ENCODE results near the gene TMED1. TPM values are rescaled to one million over a fixed set of nuclear protein-coding genes. Genes with fewer than 3 reads are reported as not detected.

The TMED1 gene
- total and polyA plus RNA-seq, 2 of the 13 experiments (the other 11 are each of a cell fraction or from before 2014, with no cell fraction given): 48.3 to 51.8 TPM

- no peak for TF ChIP-seq E2F2 (CRISPR knock-in tag; IDR thresholded peaks at IDR 0.05; ENCODE audit: borderline replicate concordance)
- TF ChIP-seq LBX2 (CRISPR knock-in tag; IDR thresholded peaks at IDR 0.05; ENCODE audit: borderline replicate concordance): peak; percentile 77; the same call in 1 of the 2 replicates
- TF ChIP-seq CTCF (CRISPR knock-in tag; IDR thresholded peaks at IDR 0.05): peak; percentile 66
- peak; percentile 18; the same call in 1 of the 2 replicates for TF ChIP-seq MAF1 (CRISPR knock-in tag; IDR thresholded peaks at IDR 0.05; ENCODE audit: borderline replicate concordance)
Observed at GRCh38 chr19:10835754-10836478, at the start of gene TMED1 (continued).

- H3K9ac ChIP-seq (ENCODE audit: insufficient read depth, low read depth, low read length): no peak overlapping the region
- WGBS (ENCODE audit: low lambda C conversion rate): 99% methylated on average over 18 of the region's 20 CpGs
- TF ChIP-seq ZNF558 (CRISPR knock-in tag; IDR thresholded peaks at IDR 0.05; ENCODE audit: borderline replicate concordance): no peak
- TF ChIP-seq ZNF205 (CRISPR knock-in tag; IDR thresholded peaks at IDR 0.05): no peak
- no peak for TF ChIP-seq ZNF572 (CRISPR knock-in tag; IDR thresholded peaks at IDR 0.05)
- TF ChIP-seq, protein P1, sequence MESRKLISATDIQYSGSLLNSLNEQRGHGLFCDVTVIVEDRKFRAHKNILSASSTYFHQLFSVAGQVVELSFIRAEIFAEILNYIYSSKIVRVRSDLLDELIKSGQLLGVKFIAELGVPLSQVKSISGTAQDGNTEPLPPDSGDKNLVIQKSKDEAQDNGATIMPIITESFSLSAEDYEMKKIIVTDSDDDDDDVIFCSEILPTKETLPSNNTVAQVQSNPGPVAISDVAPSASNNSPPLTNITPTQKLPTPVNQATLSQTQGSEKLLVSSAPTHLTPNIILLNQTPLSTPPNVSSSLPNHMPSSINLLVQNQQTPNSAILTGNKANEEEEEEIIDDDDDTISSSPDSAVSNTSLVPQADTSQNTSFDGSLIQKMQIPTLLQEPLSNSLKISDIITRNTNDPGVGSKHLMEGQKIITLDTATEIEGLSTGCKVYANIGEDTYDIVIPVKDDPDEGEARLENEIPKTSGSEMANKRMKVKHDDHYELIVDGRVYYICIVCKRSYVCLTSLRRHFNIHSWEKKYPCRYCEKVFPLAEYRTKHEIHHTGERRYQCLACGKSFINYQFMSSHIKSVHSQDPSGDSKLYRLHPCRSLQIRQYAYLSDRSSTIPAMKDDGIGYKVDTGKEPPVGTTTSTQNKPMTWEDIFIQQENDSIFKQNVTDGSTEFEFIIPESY (CRISPR knock-in tag; IDR thresholded peaks at IDR 0.05): no peak
- TF ChIP-seq ZFY (CRISPR knock-in tag; IDR thresholded peaks at IDR 0.05): no peak
- no peak for TF ChIP-seq ZNF543 (CRISPR knock-in tag; IDR thresholded peaks at IDR 0.05)
- no peak for TF ChIP-seq NBN (conservative IDR thresholded peaks at IDR 0.05)
- no peak for TF ChIP-seq POLR2AphosphoS2 (IDR thresholded peaks at IDR 0.05; ENCODE audit: low read depth, low read length)
- TF ChIP-seq ZMAT3 (CRISPR knock-in tag; conservative IDR thresholded peaks at IDR 0.05): no peak
- TF ChIP-seq, protein P2, sequence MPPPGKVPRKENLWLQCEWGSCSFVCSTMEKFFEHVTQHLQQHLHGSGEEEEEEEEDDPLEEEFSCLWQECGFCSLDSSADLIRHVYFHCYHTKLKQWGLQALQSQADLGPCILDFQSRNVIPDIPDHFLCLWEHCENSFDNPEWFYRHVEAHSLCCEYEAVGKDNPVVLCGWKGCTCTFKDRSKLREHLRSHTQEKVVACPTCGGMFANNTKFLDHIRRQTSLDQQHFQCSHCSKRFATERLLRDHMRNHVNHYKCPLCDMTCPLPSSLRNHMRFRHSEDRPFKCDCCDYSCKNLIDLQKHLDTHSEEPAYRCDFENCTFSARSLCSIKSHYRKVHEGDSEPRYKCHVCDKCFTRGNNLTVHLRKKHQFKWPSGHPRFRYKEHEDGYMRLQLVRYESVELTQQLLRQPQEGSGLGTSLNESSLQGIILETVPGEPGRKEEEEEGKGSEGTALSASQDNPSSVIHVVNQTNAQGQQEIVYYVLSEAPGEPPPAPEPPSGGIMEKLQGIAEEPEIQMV (CRISPR knock-in tag; IDR thresholded peaks at IDR 0.05; ENCODE audit: low read depth): no peak
- H3K27ac ChIP-seq (ENCODE audit: extremely low read length, insufficient read depth, low read length): no peak overlapping the region
- H3K36me3 ChIP-seq (replicated peaks in 1 of 2; ENCODE audit: control insufficient read depth in 1 of 2, insufficient read depth in 2 of 2, low read length in 2 of 2): peaks cover 2 to 4% of the 10 kb centered on the region in 2 experiments; a peak in 3 of 5 replicates
- ATAC-seq (no peak), DNase-seq (ENCODE audit: low spot score) (no peak), FAIRE-seq (no peak)
- intact Hi-C loops (cut with micrococcal nuclease; ENCODE audit: unreplicated experiment) (no loop called here), in situ Hi-C loops (cut with HindIII; ENCODE audit: extremely low pct_ligation_motif_present, low pct_unique_long_range_greater_than_20kb) (no loop called here)
- BruUV-seq (replicated peaks): no TSS peak
- peaks cover 5% of the 10 kb centered on the region; the same call in 1 of the 2 replicates for H4K20me1 ChIP-seq (ENCODE audit: insufficient read depth, low read length)
- ChIA-PET POLR2A (no interaction called here), CTCF (ENCODE audit: low intra/inter-chr PET ratio, low total read pairs) (no interaction called here)
- H3K79me2 ChIP-seq (ENCODE audit: insufficient read depth, low read length): peaks cover 43% of the 10 kb centered on the region
- no peaks in the 10 kb centered on the region for H3K27me3 ChIP-seq (ENCODE audit: control insufficient read depth in 1 of 2, insufficient read depth in 2 of 2, low read length in 2 of 2)
- H3K4me2 ChIP-seq (ENCODE audit: low read depth, low read length): no peak overlapping the region
- no peak overlapping the region for H3K4me3 ChIP-seq (replicated peaks in 1 of 3; ENCODE audit: insufficient read depth in 1 of 3, low read depth in 2 of 3, low read length in 3 of 3)
- peaks cover 17% of the 10 kb centered on the region for H3K4me1 ChIP-seq (ENCODE audit: insufficient read depth, low read length)
- no peaks in the 10 kb centered on the region for H3K9me3 ChIP-seq (ENCODE audit: low read length)
- H2AFZ ChIP-seq (ENCODE audit: low read length): no peak overlapping the region
Observed at GRCh38 chr19:10885201-10886169, 49.5 kb upstream of the TMED1 start.
